Esophagus muscularis mucosa (tissue), 4 donors: ENCODE measurements around the gene FKBP5.

ENCODE experiments used
- EP300 ChIP-seq: sonication (generic); formaldehyde crosslinking; IDR thresholded peaks from one replicate; pipeline ENCODE4 v1.6.1; 2017; ENCODE audit warnings: antibody characterized with exemption
- POLR2A ChIP-seq: fragments of 450-650 bp; IDR thresholded peaks from one replicate; pipeline ENCODE4 v1.6.1; 2017; ENCODE audit warnings: antibody characterized with exemption, moderate library complexity, mild to moderate bottlenecking, low read depth
- POLR2AphosphoS5 ChIP-seq, 2 donors: sonication (generic); formaldehyde crosslinking; IDR thresholded peaks; one replicate each; pipeline ENCODE4 v1.6.1; 2017; ENCODE audit warnings: antibody characterized with exemption in 2 of 2
- TF ChIP-seq, protein P1 (sequence below), 3 experiments: fragments of 200-600 bp in 2 of 3; fragments of 450-650 bp in 1 of 3; sonication (generic) in 2 of 3; IDR thresholded peaks; one replicate each; pipeline ENCODE4 v1.5.1; 2017 to 2019; ENCODE audit warnings: antibody characterized with exemption in 3 of 3, mild to moderate bottlenecking in 2 of 3, moderate library complexity in 1 of 3

DNA sequence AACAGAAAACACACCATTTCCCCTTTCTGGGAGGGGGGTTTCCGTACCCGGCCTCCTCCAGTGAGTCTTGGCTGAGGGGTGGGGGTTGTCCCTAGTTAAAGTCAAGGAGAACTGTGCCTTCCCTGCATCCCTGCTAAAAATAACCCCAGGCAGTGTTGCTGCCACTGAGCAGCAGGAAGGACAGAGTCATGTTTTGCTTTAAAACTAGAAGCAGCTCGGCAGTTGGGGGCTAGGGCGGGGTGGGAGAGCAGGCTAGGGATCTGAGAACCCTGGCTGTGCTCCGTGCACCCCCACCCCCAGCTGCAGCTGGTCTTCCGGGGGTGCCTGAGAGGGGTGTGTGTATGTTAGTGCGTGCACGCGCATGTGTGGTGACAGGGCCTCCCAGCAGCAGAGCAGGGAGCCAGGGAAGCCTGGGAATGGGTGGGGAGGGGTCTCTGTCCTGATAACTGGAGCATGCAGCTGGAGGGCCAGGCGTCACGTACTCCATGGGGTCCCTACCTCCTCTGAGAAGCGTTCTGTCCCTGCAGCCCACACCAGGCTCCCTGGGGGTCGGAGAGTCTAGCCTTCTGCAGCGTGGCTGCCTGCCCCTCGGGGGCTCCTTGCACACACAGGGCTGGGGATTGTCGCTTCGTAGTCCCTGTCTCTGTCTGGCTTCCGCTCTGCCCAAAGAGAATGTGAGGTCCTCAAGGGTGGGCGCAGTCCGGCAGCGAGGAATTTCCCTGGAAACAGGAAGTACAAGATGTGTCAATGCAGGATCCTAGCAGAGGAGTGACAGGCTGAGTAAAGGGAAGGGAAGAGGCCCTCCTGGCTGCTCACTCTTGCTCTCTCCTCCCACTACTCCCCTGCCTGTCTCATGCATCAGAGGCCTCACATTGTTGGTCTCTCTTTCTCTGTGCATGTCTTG lies 31.4 kb upstream of the FKBP5 start:
- TF ChIP-seq, protein P1, sequence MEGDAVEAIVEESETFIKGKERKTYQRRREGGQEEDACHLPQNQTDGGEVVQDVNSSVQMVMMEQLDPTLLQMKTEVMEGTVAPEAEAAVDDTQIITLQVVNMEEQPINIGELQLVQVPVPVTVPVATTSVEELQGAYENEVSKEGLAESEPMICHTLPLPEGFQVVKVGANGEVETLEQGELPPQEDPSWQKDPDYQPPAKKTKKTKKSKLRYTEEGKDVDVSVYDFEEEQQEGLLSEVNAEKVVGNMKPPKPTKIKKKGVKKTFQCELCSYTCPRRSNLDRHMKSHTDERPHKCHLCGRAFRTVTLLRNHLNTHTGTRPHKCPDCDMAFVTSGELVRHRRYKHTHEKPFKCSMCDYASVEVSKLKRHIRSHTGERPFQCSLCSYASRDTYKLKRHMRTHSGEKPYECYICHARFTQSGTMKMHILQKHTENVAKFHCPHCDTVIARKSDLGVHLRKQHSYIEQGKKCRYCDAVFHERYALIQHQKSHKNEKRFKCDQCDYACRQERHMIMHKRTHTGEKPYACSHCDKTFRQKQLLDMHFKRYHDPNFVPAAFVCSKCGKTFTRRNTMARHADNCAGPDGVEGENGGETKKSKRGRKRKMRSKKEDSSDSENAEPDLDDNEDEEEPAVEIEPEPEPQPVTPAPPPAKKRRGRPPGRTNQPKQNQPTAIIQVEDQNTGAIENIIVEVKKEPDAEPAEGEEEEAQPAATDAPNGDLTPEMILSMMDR (IDR thresholded peaks at IDR 0.05) = no peak
- TF ChIP-seq POLR2AphosphoS5 (IDR thresholded peaks at IDR 0.05) (peak in 1 of 2 donors; percentile 60), EP300 (no peak), POLR2A (no peak)
